ENCODE measurements around the gene DNAI1. TPM values are rescaled to one million over a fixed set of nuclear protein-coding genes. Genes with fewer than 3 reads are reported as not detected.

DNAI1 gene
- total RNA-seq, 1 donor from 2014 or later: not detected

GRCh38 chr9:34557426-34558321 is 99.1 kb downstream of the DNAI1 start:
- no peak for DNase-seq (ENCODE audit: low read depth in 2 of 2)

- no peak for DNase-seq (ENCODE audit: low read depth in 2 of 2)
These were observed 99.8 kb downstream of the DNAI1 start for GRCh38 chr9:34558364-34558763.

GRCh38 chr9:34558919-34559623 is 100.5 kb downstream of the DNAI1 start:
- DNase-seq (ENCODE audit: low read depth in 2 of 2): no peak

DNA sequence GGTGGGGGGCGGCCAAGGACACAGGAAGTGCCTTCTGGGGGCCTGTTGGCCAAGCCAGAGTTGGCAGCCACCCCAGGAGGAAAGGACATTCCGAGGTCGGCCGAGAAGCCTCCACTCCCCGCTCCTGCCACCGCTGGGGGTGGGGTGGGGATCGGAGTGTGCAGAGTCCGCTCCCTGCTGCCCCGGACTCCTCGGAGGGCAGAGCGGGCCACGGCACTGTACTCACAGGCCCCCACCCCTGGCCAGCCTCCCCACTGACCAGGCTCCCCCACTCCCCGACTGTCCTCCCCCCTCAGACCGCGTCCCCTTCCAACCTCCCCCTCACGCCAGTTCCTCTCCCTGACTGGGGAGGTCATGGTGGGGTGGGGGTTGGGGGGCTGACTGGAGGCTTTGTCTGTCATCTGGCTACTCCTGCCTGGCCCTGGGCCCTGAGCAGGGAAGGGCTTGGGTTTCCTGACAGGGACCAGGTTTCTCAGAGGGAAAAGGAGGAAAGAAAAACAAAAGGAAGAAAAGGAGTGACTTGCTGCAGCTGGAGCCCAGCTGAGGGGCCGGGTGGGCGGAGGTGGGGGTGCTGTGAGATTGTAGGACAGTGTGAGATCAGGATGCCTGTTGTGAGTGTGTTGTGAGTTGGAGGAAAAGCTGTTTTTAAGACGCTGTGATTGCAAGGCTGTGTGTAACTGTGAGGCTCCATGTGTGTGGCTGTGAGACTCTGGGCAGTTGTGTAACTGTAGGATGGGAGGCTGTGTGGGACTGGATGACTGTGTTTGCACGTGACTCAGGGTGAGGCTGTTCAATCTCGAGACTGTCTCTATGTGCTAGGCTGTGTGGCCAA is 101.2 kb downstream of the DNAI1 start:
- no peak for DNase-seq (ENCODE audit: low read depth in 2 of 2)

DNA sequence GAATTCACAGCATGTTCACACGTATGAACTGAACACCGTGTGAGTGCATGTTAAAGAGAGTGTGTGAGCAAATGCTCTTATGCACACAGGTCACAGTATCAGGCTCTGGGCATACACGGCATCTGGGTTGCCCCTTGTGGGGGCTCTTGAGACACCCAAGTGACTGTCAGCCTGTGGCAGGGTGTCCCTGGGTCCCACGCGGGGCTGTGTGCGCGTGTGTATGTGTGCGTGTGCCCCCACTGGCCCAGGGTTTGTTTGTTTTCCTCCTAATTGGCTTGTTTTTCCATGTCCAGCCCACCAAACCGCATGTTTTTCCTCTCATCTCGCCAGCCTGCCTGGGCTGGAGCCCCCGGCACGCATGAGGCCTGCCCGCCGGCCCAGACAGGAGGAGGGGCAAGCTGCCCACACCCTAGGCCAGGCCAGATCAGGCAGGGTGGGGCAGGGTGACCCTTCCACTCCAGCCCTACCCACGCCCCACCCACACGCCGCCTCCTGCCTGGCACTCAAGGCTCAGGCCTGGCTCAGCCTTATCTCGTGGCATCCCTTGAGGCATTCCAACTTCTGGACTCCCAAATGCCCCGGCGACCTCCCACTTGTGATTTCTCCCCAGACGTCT is 102.1 kb downstream of the DNAI1 start:
- no peak for DNase-seq (ENCODE audit: low read depth in 2 of 2)

DNA sequence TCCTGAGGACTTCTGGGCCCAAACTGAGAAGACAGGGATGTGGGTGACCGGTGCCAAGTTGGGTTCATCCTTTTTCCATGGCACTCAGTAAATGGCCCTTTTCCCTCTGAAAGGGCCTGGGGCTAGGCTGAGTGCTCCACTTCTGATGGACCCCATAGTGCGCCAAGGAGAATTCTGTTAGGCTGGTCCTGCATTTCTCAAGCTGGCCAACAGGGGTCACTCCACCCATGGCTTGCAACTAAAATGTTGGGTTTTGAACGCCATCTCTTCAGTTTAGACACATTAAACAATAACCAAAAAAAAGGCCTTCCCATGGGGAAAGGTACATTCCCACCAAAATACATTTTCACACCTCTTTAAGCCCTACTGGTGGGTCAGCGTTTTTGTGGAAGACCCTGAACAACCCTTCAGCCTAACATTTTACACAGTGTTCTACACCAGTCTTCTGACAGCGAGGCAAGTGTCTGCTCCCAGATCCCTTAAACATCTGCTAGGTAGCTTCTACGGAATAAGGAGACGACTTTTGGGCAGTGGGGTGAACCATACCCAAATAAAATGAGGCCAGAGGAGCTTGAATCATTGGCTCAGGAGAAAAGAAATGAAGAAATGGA is 103.6 kb downstream of the DNAI1 start:
- no peak for DNase-seq (ENCODE audit: low read depth in 2 of 2)

GRCh38 chr9:34563262-34563661 is 104.7 kb downstream of the DNAI1 start:
- DNase-seq (ENCODE audit: low read depth in 2 of 2): no peak

GRCh38 chr9:34564617-34565016 is 106.0 kb downstream of the DNAI1 start:
- DNase-seq (ENCODE audit: low read depth in 2 of 2): no peak

DNA sequence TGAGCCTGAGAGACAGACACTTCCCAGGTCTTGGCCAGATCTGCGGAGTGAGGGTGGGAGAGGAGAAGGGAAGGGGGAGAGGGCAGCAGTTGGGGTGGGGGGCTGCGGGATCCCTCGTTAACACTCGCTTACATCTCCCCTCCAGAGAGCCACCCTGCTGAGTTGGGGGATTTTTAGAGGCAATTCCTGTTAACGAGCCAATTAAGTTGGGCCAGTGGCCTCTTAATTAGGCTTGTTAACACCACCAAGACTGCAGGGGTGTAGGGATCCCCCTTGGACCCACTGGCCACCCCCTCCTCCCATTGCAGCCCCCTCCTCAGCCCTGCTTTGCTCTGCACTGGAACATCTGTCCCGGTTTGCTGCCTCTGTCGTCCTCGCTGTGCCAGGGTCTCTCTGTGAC is 107.3 kb downstream of the DNAI1 start:
- no peak for DNase-seq (ENCODE audit: low read depth in 2 of 2)

DNA sequence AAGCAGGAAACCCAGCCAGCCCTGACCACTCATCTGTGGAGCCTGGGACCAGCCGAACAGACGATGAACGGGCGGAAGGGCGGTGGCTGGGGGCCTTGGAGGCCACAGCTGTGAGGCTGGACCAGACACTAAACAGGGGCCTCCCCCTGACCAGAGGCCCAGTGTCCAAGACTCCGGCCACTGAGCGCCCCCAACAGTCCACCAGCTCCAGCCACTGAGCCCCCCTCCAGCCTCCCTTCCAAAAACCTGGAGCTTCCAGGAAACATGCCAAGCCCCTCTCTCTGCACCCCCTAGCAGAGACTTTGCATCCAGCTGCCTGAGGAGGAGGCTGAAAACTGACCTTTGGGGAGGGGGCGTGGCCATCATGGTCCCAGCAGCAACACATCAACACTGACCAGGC is 107.7 kb downstream of the DNAI1 start:
- no peak for DNase-seq (ENCODE audit: low read depth in 2 of 2)

- no peak for DNase-seq (ENCODE audit: low read depth in 2 of 2)
These were observed 108.4 kb downstream of the DNAI1 start for GRCh38 chr9:34566972-34567371.

DNA sequence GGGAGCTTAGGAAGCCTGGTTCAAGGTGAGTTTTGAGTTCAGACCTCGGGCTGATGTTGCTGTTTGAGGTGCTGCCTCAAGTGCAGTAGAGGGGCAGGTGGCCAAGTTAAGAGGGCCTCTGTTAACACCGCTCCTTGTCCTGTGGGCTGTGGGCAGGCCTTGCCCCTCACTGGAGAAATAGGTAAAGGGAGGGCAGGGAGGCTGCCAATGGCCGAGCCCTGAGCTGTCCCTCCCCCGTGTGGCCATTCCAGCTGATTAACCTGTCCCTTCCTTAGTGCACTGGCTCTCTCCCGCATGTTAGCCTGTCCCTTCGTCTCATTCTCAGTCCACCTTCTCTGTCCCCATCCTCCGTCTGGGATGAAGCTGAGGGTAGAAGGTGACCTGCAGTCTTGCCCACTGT is 109.5 kb downstream of the DNAI1 start:
- DNase-seq (ENCODE audit: low read depth in 2 of 2): no peak

- DNase-seq (ENCODE audit: low read depth in 2 of 2): no peak
These were observed 110.2 kb downstream of the DNAI1 start for GRCh38 chr9:34568774-34569173.

DNA sequence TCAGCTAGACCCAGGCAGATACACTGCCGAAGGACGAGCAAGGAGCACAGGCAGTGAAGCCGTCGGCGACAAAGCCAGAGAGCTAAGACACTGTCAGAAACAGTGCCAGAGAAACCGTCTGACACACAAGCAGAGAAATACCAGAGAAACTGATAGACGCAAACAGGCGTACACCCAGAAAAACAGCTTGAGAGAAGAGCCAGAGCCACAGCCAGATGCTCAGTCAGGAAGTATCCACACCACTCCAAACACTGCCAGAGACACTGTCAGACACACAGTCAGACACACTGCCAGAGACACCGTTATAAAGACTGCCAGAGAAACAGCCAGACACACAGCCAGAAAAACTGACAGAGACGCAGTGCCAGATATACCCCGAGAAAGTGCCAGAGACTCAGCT is 111.8 kb downstream of the DNAI1 start:
- DNase-seq (ENCODE audit: low read depth in 2 of 2): no peak

Other genes starting within 250 kb of the DNAI1 start
- 1.6 and 2.1 TPM in 2 replicates for gene KIF24, start 129.5 kb upstream of the DNAI1 start, total RNA-seq
- 30.2 and 32.6 TPM in 2 replicates for gene NUDT2, start 129.2 kb upstream of the DNAI1 start, total RNA-seq
- gene MYORG, start 81.9 kb upstream of the DNAI1 start, total RNA-seq: 2.4 and 3.2 TPM in 2 replicates
- gene FAM219A, start 235 bp upstream of the DNAI1 start, total RNA-seq: 5.0 and 6.1 TPM in 2 replicates
- under 0.01 TPM in 1 of 2 replicates, not detected in the other for gene ENHO, start 64.2 kb downstream of the DNAI1 start, total RNA-seq
- gene CNTFR, start 130.9 kb downstream of the DNAI1 start, total RNA-seq: not detected in 2 replicates
- 16.9 and 17.7 TPM in 2 replicates for gene RPP25L, start 153.3 kb downstream of the DNAI1 start, total RNA-seq
- 76.0 and 80.8 TPM in 2 replicates for gene DCTN3, start 161.7 kb downstream of the DNAI1 start, total RNA-seq
- gene ARID3C, start 170.3 kb downstream of the DNAI1 start, total RNA-seq: 0.25 TPM in 1 of 2 replicates, not detected in the other
- 34.9 and 48.4 TPM in 2 replicates for gene SIGMAR1, start 179.0 kb downstream of the DNAI1 start, total RNA-seq
- gene GALT, start 187.9 kb downstream of the DNAI1 start, total RNA-seq: 23.5 and 33.4 TPM in 2 replicates
- 3.5 and 4.9 TPM in 2 replicates for gene IL11RA, start 193.4 kb downstream of the DNAI1 start, total RNA-seq
- not detected in 2 replicates for gene CCL27, start 203.9 kb downstream of the DNAI1 start, total RNA-seq
- gene CCL19, start 232.5 kb downstream of the DNAI1 start, total RNA-seq: not detected in 2 replicates